Measurements from ENCODE around the gene SEMA6B.

- no peak for TF ChIP-seq POLR2A (IDR thresholded peaks at IDR 0.05)
- no peak for TF ChIP-seq CTCF (IDR thresholded peaks at IDR 0.05)
Observed at GRCh38 chr19:4516939-4517300, 42.6 kb downstream of the SEMA6B start.

Measured in heart left ventricle (tissue), 13 donors.